Liver (tissue), 3 donors: ENCODE data around the gene ACTR6.

Source experiments
- ATF3 ChIP-seq: IDR thresholded peaks from 2 replicates; pipeline ENCODE4 v1.6.1; 2016; ENCODE audit warnings: antibody characterized with exemption
- CTCF ChIP-seq: fragments of 150-350 bp; IDR thresholded peaks from 2 replicates; pipeline ENCODE4 v1.5.1; 2017; ENCODE audit warnings: improper control_type of control experiment, low read depth, low read length; ENCODE audit not compliant: missing input control
- EGR1 ChIP-seq, 2 donors: IDR thresholded peaks; 2 replicates each; pipeline ENCODE4 v1.6.1; 2016 to 2018; ENCODE audit warnings: antibody characterized with exemption in 2 of 2, low read depth in 2 of 2
- FOXA1 ChIP-seq: IDR thresholded peaks from 2 replicates; pipeline ENCODE4 v1.6.1; 2016; ENCODE audit warnings: antibody characterized with exemption
- GABPA ChIP-seq, 2 donors: IDR thresholded peaks in 1 of 2; conservative IDR thresholded peaks in 1 of 2; 2 replicates each; pipeline ENCODE4 v1.6.1; 2016; ENCODE audit warnings: antibody characterized with exemption in 2 of 2, mild to moderate bottlenecking in 1 of 2, moderate library complexity in 1 of 2
- JUND ChIP-seq, 2 donors: IDR thresholded peaks; 2 replicates each; pipeline ENCODE4 v1.6.1; 2016; ENCODE audit warnings: antibody characterized with exemption in 2 of 2
- MAX ChIP-seq: IDR thresholded peaks from 2 replicates; pipeline ENCODE4 v1.6.1; 2016; ENCODE audit warnings: antibody characterized with exemption
- NR2F2 ChIP-seq: IDR thresholded peaks from 2 replicates; pipeline ENCODE4 v1.6.1; 2016; ENCODE audit warnings: antibody characterized with exemption
- RAD21 ChIP-seq, 2 donors: IDR thresholded peaks; 2 replicates each; pipeline ENCODE4 v1.6.1; 2016; ENCODE audit warnings: antibody characterized with exemption in 2 of 2, mild to moderate bottlenecking in 2 of 2
- REST ChIP-seq: IDR thresholded peaks from 2 replicates; pipeline ENCODE4 v1.6.1; 2016; ENCODE audit warnings: antibody characterized with exemption, mild to moderate bottlenecking
- RXRA ChIP-seq, 2 donors: IDR thresholded peaks; 2 replicates each; pipeline ENCODE4 v1.6.1; 2017 to 2018; ENCODE audit warnings: antibody characterized with exemption in 2 of 2, mild to moderate bottlenecking in 1 of 2
- TAF1 ChIP-seq: conservative IDR thresholded peaks from 2 replicates; pipeline ENCODE4 v1.6.1; 2016; ENCODE audit warnings: antibody characterized with exemption, mild to moderate bottlenecking
- donor health status: healthy.
- donor health status: healthy.

- TF ChIP-seq JUND (IDR thresholded peaks at IDR 0.05) (no peak), CTCF (no peak), TAF1 (no peak), RAD21 (IDR thresholded peaks at IDR 0.05) (no peak), GABPA (IDR thresholded peaks at IDR 0.05 in 1 of 2, conservative IDR thresholded peaks at IDR 0.05 in 1 of 2) (no peak), REST (no peak), MAX (no peak), ATF3 (no peak), RXRA (IDR thresholded peaks at IDR 0.05) (no peak), NR2F2 (no peak), EGR1 (IDR thresholded peaks at IDR 0.05; ENCODE audit: low read depth in 2 of 2) (no peak), FOXA1 (no peak)
Observed at GRCh38 chr12:100239589-100239988, 39.0 kb downstream of the ACTR6 start.
